Endothelial cell (in vitro differentiated cells): ENCODE measurements around the gene MS4A13. TPM values are rescaled to one million over a fixed set of nuclear protein-coding genes. Genes with fewer than 3 reads are reported as not detected.
"Not testable (repeated sequence)": the region's sequence is repeated elsewhere in the genome, so short reads cannot be mapped to it uniquely, and the experiment has no call there.

Source experiments
- DNase-seq: peaks from one replicate; pipeline ENCODE4 v3.0.0; 2021; ENCODE audit warnings: low spot score
- H3K27ac Mint-ChIP-seq: one replicate; pipeline ENCODE4 v1.8.0; 2021; ENCODE audit warnings: mixed read lengths, inconsistent platforms; ENCODE audit not compliant: unreplicated experiment
- H3K27me3 Mint-ChIP-seq: one replicate; pipeline ENCODE4 v1.8.0; 2021; ENCODE audit warnings: mild to moderate bottlenecking, moderate library complexity, mixed read lengths, inconsistent platforms; ENCODE audit not compliant: unreplicated experiment
- H3K36me3 Mint-ChIP-seq: one replicate; pipeline ENCODE4 v1.8.0; 2021; ENCODE audit warnings: mild to moderate bottlenecking, low read depth, mixed read lengths, inconsistent platforms; ENCODE audit not compliant: unreplicated experiment
- H3K4me1 Mint-ChIP-seq: one replicate; pipeline ENCODE4 v1.8.0; 2021; ENCODE audit warnings: mild to moderate bottlenecking, mixed read lengths, inconsistent platforms; ENCODE audit not compliant: unreplicated experiment
- H3K4me3 Mint-ChIP-seq: one replicate; pipeline ENCODE4 v1.8.0; 2021; ENCODE audit warnings: mild to moderate bottlenecking, mixed read lengths, inconsistent platforms; ENCODE audit not compliant: unreplicated experiment
- H3K9me3 Mint-ChIP-seq: one replicate; pipeline ENCODE4 v1.8.0; 2021; ENCODE audit warnings: mixed read lengths, inconsistent platforms; ENCODE audit not compliant: unreplicated experiment
- CTCF ChIP-seq: fragments of 200-600 bp; sonication (generic); IDR thresholded peaks from one replicate; pipeline ENCODE4 v1.5.0; 2021; ENCODE audit warnings: antibody characterized with exemption; ENCODE audit not compliant: unreplicated experiment
- total RNA-seq: library from RNA; stranded (reverse); fragmentation: NEBNext Ultra II Directional; extraction: Animal tissue kit (Norgen Biotek cat#: 25700); gene quantifications from one replicate; pipeline ENCODE4 v1.2.1, GENCODE V29; 2021; ENCODE audit not compliant: unreplicated experiment

The MS4A13 gene
- total RNA-seq, 1 donor from 2014 or later: not detected

- DNase-seq: no peak
- Mint-ChIP-seq H3K4me3 (no peak overlapping the region), H3K9me3 (no peaks in the 10 kb centered on the region), H3K27me3 (peaks cover 3% of the 10 kb centered on the region), H3K36me3 (no peaks in the 10 kb centered on the region), H3K27ac (no peak overlapping the region), H3K4me1 (no peaks in the 10 kb centered on the region)
- TF ChIP-seq CTCF: no peak
These were observed 14.8 kb upstream of the MS4A13 start for GRCh38 chr11:60500276-60500910.

DNA sequence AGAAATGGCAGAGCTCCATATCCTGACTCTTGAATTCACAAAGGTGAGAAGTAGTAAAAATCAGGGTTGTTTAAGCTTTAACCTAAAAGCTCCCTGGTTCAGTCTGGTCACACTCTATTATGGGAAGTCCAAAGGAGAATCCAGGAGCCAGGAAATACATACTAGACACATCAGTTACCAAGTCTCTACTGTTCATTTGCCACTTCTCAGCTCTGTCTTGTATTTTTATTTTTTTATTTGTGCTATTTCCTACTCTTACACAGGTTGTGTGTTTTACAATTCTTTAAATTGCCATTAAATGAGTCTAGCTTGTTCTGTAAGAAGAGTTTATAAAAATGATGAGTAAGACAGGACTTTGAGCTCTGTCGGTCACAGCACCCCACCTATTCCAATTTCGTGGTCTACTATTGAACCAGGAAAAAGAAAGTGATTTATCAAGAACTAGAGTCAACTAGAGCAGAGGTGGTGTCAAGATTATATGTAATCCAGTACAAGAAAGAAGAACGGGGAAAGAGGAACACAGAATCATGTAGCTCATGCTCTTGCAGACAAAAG, 12.9 kb upstream of the MS4A13 start:
- TF ChIP-seq CTCF: no peak

GRCh38 chr11:60504219-60504905, 10.8 kb upstream of the MS4A13 start:
- DNase-seq: no peak
- Mint-ChIP-seq H3K9me3 (no peaks in the 10 kb centered on the region), H3K27me3 (peaks cover 3% of the 10 kb centered on the region), H3K4me1 (no peaks in the 10 kb centered on the region), H3K27ac (no peak overlapping the region), H3K4me3 (no peak overlapping the region), H3K36me3 (no peaks in the 10 kb centered on the region)
- TF ChIP-seq CTCF: no peak

More for the DNA sequence above, 12.9 kb upstream of the MS4A13 start:
- Mint-ChIP-seq H3K4me1 (no peaks in the 10 kb centered on the region), H3K27ac (no peak overlapping the region), H3K4me3 (no peak overlapping the region), H3K36me3 (no peaks in the 10 kb centered on the region), H3K27me3 (peaks cover 3% of the 10 kb centered on the region), H3K9me3 (no peaks in the 10 kb centered on the region)
- no peak for DNase-seq

DNA sequence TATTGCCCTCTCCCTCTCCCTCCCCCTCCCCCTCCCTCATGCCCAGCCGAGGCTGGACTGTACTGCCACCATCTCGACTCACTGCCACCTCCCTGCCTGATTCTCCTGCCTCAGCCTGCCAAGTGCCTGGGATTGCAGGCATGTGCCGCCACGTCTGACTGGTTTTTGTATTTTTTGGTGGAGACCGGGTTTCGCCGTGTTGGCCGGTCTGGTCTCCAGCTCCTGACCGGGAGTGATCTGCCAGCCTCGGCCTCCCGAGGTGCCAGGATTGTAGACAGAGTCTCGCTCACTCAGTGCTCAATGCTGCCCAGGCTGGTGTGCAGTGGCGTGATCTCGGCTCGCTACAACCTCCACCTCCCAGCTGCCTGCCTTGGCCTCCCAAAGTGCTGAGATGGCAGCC, 5.6 kb upstream of the MS4A13 start:
- H3K27ac Mint-ChIP-seq, DNase-seq, H3K4me1 Mint-ChIP-seq, H3K36me3 Mint-ChIP-seq, H3K4me3 Mint-ChIP-seq, H3K9me3 Mint-ChIP-seq, H3K27me3 Mint-ChIP-seq: not testable (repeated sequence)

- not testable (repeated sequence) for H3K9me3 Mint-ChIP-seq, H3K36me3 Mint-ChIP-seq, H3K4me3 Mint-ChIP-seq, H3K27me3 Mint-ChIP-seq, H3K27ac Mint-ChIP-seq, DNase-seq, H3K4me1 Mint-ChIP-seq
These were observed 5.0 kb upstream of the MS4A13 start for GRCh38 chr11:60510209-60510608.

DNA sequence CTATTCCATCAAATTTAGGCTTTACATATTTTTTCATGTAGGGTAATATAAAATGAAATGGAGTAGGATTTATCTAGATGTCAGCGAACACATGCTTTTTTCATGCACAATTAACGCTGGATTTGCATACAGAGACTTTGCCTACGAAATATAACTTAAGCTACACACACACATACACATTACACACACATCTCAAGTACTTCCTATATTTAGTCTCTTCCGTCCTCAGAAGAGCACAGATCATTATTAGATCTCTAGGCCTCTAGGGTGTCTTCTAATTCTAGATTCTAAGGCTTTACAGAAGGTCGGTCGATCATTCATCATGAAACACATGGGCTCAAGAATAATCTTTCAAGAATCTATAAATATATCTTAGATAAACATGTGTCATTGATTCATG, 3.8 kb upstream of the MS4A13 start:
- Mint-ChIP-seq H3K27me3 (peaks cover 1% of the 10 kb centered on the region), H3K9me3 (no peaks in the 10 kb centered on the region), H3K27ac (no peak overlapping the region), H3K36me3 (no peaks in the 10 kb centered on the region), H3K4me3 (no peak overlapping the region), H3K4me1 (no peaks in the 10 kb centered on the region)
- no peak for TF ChIP-seq CTCF
- no peak for DNase-seq
